ENCODE measurements around the gene PDGFA.

PDGFA gene

DNA sequence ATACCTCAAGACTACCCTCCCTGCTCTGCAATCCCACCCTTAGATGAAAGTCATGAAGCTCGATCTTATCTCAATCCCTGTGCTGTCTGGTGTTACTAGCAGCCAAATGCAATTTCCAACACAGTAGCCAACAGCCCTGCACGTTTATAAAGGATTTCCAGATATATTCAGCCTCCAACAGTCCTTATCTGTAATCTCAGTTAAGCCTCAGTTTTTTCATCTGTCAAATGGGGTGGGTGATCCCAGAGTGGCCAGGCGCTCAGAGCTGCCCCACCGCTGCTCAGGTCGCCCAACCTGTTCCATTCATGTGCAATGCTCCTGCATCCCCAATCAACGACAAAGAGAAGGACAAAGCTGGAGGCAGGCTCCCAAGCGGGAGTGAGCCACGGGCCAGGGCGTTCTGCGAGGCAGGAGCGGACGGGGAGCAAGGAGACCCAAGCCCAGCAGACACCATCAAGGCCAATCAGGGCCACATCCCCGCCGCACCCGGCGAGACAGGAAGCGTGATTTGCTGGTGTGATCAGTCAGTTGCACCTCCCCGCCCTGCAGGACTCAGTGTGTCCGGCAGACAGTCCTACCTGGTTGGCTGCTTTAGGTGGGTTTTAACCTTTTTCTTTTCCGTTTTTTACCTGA is 19.7 kb downstream of the PDGFA start:
- Histone ChIP-seq H3K4me1 (ENCODE audit: control insufficient read depth, low read length) (no peaks in the 10 kb centered on the region), H3F3A (ENCODE audit: control insufficient read depth, insufficient read depth) (no peaks in the 10 kb centered on the region), H3K27me3 (ENCODE audit: control insufficient read depth, low read length) (no peaks in the 10 kb centered on the region), H3K9me3 (ENCODE audit: control insufficient read depth, insufficient read depth, low read length) (peaks cover 7% of the 10 kb centered on the region; the same call in 1 of the 2 replicates), H3K27ac (ENCODE audit: low read depth, low read length) (no peak overlapping the region), H3K79me2 (ENCODE audit: control insufficient read depth, low read length) (no peaks in the 10 kb centered on the region), H3K4me3 (ENCODE audit: low read length) (no peak overlapping the region), H3K4me2 (ENCODE audit: low read length) (no peak overlapping the region), H3K9me2 (replicated peaks; ENCODE audit: control insufficient read depth, low read length) (no peaks in the 10 kb centered on the region), H4K20me1 (ENCODE audit: control insufficient read depth, insufficient read depth, low read depth, low read length) (no peaks in the 10 kb centered on the region), H3K36me3 (ENCODE audit: control insufficient read depth, low read length) (no peaks in the 10 kb centered on the region)
- TF ChIP-seq EZH2phosphoT487 (IDR thresholded peaks at IDR 0.05; ENCODE audit: borderline replicate concordance, low read length) = no peak
- TF ChIP-seq, protein P1, sequence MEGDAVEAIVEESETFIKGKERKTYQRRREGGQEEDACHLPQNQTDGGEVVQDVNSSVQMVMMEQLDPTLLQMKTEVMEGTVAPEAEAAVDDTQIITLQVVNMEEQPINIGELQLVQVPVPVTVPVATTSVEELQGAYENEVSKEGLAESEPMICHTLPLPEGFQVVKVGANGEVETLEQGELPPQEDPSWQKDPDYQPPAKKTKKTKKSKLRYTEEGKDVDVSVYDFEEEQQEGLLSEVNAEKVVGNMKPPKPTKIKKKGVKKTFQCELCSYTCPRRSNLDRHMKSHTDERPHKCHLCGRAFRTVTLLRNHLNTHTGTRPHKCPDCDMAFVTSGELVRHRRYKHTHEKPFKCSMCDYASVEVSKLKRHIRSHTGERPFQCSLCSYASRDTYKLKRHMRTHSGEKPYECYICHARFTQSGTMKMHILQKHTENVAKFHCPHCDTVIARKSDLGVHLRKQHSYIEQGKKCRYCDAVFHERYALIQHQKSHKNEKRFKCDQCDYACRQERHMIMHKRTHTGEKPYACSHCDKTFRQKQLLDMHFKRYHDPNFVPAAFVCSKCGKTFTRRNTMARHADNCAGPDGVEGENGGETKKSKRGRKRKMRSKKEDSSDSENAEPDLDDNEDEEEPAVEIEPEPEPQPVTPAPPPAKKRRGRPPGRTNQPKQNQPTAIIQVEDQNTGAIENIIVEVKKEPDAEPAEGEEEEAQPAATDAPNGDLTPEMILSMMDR (IDR thresholded peaks at IDR 0.05; ENCODE audit: low read depth, low read length, poor library complexity, severe bottlenecking) = no peak

DNA sequence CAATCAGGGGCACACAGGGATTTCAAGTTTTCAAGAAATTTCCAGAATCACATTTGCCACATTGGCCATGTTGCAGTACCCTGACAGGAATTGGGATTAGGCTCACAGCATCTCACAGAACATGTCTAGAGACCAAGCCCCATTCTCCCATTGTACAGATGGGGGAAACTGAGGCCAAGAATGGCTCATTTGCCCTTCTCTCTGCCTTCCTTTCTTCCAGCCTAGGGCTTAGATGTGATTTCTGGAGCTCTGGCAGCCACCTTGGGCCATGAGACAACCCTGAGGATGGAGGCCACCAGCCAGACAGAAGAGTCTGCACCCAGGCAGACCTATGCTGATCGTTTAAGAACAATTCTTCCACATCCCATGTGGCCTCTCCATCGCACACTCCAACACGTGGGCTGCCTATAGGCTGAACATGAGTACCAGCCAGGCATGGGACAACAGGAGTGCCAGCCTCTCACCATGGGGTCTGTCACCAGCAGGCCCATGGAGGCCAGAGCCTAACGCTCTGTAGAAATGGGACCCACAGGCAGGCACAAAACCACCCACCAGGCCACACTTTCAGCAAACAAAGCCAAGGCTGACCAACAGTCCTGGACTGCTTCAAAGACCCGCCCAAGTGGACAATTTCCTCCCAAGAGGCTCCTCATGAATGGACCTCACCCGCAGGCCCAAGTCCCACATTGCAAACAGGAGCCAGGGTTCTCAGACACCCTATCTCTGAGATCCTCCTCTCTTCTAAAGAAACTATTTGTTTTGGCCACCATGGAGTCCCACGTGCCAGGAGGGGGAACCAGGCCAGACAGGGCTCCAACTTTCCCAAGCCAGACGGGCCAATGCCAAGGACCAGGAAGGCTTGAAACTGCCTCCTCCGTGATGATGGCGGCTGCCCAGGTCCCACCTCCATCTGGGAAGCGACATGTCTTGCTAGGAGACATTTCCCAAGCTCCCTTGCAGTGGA is 20.7 kb downstream of the PDGFA start:
- Histone ChIP-seq H3K9me2 (replicated peaks; ENCODE audit: control insufficient read depth, low read length) (no peaks in the 10 kb centered on the region), H3K4me1 (ENCODE audit: control insufficient read depth, low read length) (no peaks in the 10 kb centered on the region), H3K79me2 (ENCODE audit: control insufficient read depth, low read length) (no peaks in the 10 kb centered on the region), H3K9me3 (ENCODE audit: control insufficient read depth, insufficient read depth, low read length) (peaks cover 15% of the 10 kb centered on the region; the same call in 1 of the 2 replicates), H3K4me3 (ENCODE audit: low read length) (no peak overlapping the region), H3K27ac (ENCODE audit: low read depth, low read length) (no peak overlapping the region), H3F3A (ENCODE audit: control insufficient read depth, insufficient read depth) (no peaks in the 10 kb centered on the region), H4K20me1 (ENCODE audit: control insufficient read depth, insufficient read depth, low read depth, low read length) (no peaks in the 10 kb centered on the region), H3K4me2 (ENCODE audit: low read length) (no peak overlapping the region), H3K27me3 (ENCODE audit: control insufficient read depth, low read length) (no peaks in the 10 kb centered on the region), H3K36me3 (ENCODE audit: control insufficient read depth, low read length) (no peaks in the 10 kb centered on the region)
- TF ChIP-seq, protein P1 (IDR thresholded peaks at IDR 0.05; ENCODE audit: low read depth, low read length, poor library complexity, severe bottlenecking) = no peak
- no peak for TF ChIP-seq EZH2phosphoT487 (IDR thresholded peaks at IDR 0.05; ENCODE audit: borderline replicate concordance, low read length)

DNA sequence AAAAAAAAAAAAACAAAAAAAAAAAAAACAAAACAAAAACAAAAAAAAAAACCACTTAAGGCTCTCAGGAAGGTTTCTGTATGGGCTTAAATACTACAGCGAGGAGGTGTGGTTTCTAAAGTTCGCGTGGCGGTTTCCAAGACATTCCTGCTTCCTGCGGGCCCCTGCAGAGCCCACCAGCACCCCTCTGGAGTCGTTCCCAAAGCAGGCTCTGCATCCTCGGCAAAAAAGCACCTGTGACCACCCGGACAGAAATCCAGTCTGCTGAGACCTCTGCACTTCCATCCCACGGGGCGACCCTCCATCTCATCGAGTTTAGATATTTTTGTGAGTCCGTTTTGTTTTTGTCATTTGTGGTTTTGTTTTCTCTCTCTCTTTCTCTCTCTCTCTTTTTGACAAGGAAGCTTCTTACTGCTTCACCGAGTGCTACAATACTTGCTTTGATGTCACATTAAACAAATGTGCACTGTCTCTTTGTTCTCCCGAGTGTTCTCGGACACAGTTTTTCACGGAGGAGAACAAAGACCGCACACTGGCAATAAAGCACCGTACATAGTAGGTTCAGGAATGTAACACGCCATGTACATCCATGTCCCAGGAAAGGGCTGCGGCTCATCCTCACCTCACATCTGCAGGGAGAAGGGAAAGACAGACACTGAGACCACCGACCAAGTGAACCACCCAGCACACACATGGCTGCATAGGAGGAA is 21.5 kb downstream of the PDGFA start:
- H3K27me3 ChIP-seq (ENCODE audit: control insufficient read depth, low read length) = no peaks in the 10 kb centered on the region
- H3K9me3 ChIP-seq (ENCODE audit: control insufficient read depth, insufficient read depth, low read length) = peaks cover 22% of the 10 kb centered on the region; the same call in 1 of the 2 replicates
- no peaks in the 10 kb centered on the region for H3K36me3 ChIP-seq (ENCODE audit: control insufficient read depth, low read length)
- no peak overlapping the region for H3K4me2 ChIP-seq (ENCODE audit: low read length)
- H3F3A ChIP-seq (ENCODE audit: control insufficient read depth, insufficient read depth) = no peaks in the 10 kb centered on the region
- H3K79me2 ChIP-seq (ENCODE audit: control insufficient read depth, low read length) = no peaks in the 10 kb centered on the region
- no peak overlapping the region for H3K27ac ChIP-seq (ENCODE audit: low read depth, low read length)
- H4K20me1 ChIP-seq (ENCODE audit: control insufficient read depth, insufficient read depth, low read depth, low read length) = no peaks in the 10 kb centered on the region
- no peak overlapping the region for H3K4me3 ChIP-seq (ENCODE audit: low read length)
- H3K4me1 ChIP-seq (ENCODE audit: control insufficient read depth, low read length) = no peaks in the 10 kb centered on the region
- no peaks in the 10 kb centered on the region for H3K9me2 ChIP-seq (replicated peaks; ENCODE audit: control insufficient read depth, low read length)
- TF ChIP-seq EZH2phosphoT487 (IDR thresholded peaks at IDR 0.05; ENCODE audit: borderline replicate concordance, low read length) = no peak
- TF ChIP-seq, protein P1 (IDR thresholded peaks at IDR 0.05; ENCODE audit: low read depth, low read length, poor library complexity, severe bottlenecking) = no peak

Data from DOHH2 (cell line).